Loucy (cell line): ENCODE measurements around the gene NPPA.
A peak's percentile ranks its signal among the peaks of the same experiment; 100 is the strongest.

Experiments
- EZH2phosphoT487 ChIP-seq: fragments of 200-600 bp; IDR thresholded peaks from 2 replicates; pipeline ENCODE4 v1.6.1; 2018; ENCODE audit warnings: antibody characterized with exemption, mild to moderate bottlenecking, moderate library complexity, borderline replicate concordance
- TF ChIP-seq, protein P1 (sequence below): fragments of 200-600 bp; sonication (generic); conservative IDR thresholded peaks from 2 replicates; pipeline ENCODE4 v1.5.1; 2014; ENCODE audit warnings: mild to moderate bottlenecking, antibody characterized with exemption, low read length

DNA sequence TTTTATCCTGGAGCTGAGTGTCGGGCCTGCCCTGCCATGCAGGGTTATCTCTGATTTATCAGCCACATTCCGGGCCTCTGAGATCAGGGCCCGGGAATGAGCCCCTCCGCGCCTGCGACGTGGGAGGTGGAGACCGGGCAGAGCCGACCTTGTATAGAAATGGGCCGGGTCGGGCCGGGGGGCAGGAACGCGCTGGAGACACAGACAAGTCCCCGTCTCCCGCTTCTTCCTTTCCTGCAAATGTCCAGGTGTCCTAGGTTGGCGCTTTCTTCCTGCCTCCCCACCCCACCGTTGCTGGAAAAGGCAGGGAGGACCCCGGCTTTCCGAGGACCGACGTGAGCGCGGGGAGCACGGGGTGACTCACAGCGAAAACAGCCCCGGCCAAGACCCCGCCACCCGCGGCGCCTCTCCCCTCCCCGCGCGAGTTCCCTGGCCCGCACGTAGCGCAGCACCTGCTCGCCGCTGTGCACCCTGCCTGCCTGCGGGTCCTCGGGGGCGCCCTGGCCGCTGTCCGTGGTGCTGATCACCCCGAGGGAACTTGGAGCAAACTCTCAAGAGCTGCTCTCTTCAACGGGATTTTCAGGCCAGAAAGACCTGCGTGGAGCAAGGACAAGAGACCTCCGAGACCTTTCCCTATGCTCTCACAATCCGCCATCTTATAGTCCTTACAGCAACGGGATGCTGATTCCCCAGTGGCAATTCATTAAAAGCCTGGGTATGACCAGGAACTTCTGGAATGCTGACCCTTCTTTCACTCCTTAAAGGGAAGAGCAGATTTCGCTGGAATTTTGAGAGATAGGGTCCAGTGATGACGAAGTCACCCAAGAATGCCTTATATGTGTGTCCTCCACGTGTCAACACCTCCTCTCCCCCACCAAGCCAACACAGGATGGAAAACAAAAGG lies 11.6 kb upstream of the NPPA start:
- TF ChIP-seq, protein P1, sequence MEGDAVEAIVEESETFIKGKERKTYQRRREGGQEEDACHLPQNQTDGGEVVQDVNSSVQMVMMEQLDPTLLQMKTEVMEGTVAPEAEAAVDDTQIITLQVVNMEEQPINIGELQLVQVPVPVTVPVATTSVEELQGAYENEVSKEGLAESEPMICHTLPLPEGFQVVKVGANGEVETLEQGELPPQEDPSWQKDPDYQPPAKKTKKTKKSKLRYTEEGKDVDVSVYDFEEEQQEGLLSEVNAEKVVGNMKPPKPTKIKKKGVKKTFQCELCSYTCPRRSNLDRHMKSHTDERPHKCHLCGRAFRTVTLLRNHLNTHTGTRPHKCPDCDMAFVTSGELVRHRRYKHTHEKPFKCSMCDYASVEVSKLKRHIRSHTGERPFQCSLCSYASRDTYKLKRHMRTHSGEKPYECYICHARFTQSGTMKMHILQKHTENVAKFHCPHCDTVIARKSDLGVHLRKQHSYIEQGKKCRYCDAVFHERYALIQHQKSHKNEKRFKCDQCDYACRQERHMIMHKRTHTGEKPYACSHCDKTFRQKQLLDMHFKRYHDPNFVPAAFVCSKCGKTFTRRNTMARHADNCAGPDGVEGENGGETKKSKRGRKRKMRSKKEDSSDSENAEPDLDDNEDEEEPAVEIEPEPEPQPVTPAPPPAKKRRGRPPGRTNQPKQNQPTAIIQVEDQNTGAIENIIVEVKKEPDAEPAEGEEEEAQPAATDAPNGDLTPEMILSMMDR, result peak; percentile 54
- TF ChIP-seq EZH2phosphoT487, result no peak
